ENCODE results near the gene FCHSD2. TPM values are rescaled to one million over a fixed set of nuclear protein-coding genes. Genes with fewer than 3 reads are reported as not detected.
"Not testable (repeated sequence)": the region's sequence is repeated elsewhere in the genome, so short reads cannot be mapped to it uniquely, and the experiment has no call there.

FCHSD2 gene
- polyA plus RNA-seq, 12 donors: 18.8 to 37.6 (median 30.9) TPM; not detected in 1

DNA sequence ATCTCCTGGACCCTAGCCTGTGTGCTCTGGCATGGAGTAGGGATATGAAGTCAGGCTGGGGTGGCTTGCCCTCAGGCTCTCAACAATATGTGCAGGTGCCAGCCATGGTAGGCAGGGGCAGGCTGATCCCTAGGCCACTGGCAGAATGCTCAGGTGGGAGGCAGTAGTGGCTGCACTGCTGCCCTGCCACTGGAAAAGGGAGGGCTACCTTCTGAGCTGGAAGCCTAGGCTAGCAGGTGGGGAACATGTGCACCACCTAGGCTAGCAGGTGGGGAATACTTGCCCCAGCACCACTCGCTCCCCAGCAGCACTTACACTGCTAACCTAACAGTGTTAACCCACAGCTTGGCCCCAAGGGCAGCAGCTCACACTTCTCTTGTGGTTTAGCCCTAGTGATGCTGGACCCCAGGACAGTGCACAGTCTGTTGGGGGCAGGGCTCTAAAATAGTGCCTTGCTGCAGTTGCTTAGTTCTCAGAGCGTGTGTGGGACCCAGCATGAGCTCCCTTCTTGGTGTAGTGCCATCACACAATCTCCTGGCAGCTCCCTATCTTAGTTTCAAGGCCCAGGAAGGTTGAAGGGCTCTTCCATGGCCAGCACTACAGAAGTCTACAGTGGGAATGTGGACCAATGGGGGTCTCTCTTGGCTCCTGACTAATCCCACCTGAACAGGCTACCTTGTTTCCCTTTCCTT, 130.8 kb downstream of the FCHSD2 start:
- DNase-seq: no peak

DNA sequence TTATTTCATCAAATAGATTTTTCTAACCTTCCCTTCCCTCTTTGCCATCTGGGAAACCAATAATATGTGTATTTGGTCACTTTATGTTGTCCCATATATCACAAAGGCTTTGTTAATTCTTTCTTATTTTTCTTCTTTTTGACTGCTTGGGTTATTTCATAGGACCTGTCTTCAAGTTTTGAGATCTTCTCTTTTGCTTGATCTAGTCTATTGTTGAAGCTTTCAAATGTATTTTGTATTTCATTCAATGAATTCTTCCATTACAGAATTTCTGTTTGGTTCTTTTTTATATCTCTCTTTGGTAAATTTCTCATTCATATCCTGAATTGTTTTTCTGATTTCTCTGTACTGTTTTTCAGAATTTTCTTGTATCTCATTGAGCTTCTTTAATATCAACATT, 132.1 kb downstream of the FCHSD2 start:
- no peak for DNase-seq

DNA sequence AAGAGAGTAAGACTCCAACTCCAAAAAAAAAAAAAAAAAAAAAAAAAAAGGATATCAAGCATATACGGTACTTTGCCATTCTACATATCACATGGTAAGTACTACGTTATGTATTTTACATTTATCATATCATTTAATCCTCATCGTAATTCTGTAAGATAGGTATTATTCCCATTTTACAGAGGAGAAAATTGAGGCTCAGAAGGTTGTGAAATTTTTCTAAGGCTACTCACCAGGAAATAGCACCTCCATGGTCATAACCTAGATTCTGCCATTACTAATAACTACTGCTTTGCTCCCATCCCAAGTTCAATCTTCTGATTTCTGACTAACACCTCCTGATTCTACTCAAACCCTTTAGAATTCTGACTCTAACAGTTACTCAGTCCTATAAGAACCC, 138.0 kb downstream of the FCHSD2 start:
- no peak for DNase-seq

DNA sequence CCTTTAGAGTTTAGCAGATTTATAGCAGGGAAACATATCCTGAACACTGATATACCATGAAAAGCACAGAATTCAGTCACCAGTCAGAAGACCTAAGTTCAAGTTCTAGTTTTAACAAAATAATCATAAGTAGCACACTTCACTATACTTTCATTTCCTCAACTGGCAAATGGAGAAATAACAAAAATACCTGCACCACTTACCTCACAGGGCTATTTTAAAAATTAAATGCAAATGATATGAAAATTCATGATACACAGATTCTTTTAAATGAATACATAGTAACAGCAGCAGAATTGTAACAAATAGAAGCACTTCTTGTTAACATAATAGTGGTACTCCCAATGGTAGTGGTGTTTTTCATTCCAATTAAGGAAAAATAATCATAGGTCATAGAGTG, 139.0 kb downstream of the FCHSD2 start:
- no peak for DNase-seq

DNA sequence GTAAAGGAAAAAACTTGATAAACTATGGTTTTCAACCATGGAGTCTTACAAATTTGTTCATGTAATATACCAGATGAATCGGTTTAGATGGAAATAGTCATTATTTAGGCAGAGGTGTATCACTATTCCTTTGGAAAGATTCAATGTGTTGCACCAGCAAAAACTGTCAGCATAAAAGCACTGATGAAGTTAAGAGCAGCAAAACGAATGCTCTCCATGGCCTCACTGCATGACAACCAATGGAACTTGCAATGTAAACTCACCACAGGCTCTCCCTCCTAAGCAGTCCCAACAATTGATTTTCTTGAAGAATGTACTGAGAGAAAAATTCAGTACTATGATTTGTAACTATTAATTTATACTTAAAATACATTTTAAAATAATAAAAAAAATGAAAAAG, 139.9 kb downstream of the FCHSD2 start:
- no peak for DNase-seq

DNA sequence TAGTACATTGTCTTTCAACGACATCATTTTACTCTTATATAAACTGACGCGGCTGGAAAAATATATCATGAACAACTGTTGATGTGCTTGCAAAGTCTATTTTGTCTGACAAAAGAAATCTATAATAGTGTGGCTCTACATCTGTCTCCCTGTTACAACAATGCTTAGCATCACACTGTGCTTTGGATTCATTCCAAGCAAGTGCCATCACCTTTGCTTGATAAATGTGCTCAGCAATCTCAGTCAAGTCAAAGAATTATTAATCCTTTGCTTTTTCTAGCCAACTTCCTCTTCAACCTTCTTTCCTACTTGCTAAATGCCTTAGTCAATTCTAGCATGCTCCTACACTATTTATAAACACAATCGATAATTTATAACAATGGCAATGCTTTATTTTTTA, 140.5 kb downstream of the FCHSD2 start:
- no peak for DNase-seq

DNA sequence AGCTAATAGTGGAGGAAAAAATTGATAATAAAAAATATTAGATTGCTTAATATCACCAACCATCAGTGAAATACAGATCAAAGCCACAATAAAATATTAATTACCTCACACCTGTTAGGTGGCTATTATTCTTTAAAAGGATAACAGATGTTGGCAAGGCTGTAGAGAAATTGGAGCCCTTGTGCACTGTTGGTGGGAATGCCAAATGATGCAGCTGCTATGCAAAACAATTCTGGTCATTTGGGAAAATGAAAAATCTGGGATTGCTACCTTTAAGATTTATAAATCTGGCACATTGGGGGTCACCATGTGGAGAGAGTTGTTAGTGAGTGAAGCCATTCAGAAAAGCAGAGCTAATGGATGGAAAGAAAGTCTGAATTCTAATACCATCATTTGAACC, 143.4 kb downstream of the FCHSD2 start:
- DNase-seq: no peak

DNA sequence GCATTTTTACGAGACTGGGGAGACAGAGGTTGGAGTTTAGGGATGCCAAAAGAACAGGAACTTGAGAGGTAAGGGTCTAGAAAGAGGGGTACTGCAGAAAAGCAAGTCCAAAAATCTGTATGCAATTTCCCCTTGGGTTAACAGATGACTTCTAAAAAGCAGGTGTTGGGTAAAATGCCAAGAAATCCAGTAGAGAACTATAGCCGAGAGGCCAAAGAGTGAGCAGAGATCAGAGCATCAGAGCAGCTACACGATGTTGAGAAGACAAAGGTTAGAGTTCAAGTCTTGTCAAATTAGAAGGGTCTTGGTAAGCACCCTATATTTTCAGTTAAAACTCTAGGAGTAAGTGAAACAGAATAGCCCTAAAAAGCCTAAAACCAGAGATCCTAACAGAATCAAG, 145.2 kb downstream of the FCHSD2 start:
- no peak for DNase-seq

DNA sequence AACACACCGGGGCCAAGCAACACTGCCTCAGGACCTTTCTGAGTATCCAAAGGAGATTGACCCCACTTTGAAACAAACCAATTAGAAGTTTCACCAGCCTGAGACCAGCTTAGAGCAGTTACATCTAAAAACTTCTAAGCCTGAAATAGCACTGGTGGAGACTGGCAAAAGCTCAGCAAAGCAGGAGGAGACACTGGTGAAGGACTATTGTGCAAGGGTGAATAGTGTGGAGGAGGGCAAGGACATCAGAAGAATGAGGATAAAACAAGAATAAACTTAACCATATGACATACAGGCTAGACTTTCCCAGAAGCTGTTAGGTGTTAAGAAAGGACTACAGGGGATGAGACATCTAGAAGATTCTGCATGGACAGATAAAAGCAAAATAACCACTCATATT, 152.4 kb downstream of the FCHSD2 start:
- no peak for DNase-seq

DNA sequence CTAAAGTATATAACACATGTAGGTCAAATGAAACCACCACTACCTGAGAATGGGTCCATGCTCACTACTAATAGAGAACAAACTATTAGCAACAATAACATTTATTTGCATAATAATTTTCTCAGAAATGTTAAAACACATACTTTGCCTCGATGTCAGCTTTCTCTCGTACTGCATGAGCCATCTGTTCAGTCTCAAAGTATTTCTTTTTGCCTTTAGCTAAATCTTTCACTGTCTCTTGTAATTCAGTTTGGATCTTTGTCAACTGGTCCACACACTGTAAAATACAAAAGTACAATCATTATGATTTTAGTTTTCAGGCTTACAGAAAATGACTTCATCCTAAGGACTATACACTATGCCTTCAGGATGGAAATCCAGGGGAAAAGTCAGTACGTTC, 153.3 kb downstream of the FCHSD2 start:
- DNase-seq: no peak

DNA sequence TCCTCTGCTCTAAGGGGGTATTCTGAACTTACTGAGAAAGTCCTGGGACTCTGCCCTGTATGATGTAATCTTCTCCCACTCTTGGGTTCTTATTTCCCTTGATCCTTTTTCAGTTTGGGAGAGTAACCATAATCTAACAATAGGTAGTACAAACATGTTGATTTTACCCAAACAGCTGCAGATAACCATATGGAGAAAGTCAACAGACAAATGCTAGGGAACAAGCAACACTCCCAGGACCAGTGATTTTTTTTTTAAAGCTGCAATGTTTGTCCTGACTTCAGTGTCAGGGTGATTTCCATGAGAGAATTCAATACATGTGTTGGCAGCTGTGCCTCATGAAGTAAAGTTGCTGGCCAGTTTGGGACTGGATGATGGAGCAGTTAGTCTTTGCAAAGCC, 156.5 kb downstream of the FCHSD2 start:
- DNase-seq: no peak

DNA sequence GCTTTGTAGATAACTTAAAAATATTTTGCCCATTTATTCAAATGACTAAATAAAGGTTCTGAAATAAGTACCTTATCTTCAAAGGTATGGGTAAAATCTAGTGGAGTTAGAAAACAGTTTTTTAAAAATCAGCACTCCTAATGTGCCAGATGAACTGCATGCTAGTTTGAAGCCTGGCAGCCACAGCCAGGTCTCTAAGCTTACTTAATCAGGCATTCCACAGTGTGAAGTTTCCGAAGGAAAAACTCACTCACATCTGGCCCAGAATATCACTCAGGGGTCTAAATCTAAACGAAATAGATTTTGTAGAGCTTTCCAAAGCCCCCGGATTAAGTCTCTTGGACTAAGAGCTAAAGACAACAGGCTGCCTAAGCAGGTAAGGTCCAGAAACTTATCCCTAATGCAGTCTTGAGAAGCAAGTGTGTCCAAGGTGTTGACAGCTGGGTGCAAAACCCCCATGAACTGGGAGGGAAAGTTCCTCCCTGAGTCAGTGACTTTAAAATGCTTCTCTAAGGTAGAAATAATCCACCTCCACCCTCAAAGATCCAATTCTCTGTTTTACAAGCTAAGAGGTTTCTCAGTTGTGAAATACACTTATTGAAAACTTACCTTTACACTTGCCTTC, 157.6 kb downstream of the FCHSD2 start:
- DNase-seq: no peak

DNA sequence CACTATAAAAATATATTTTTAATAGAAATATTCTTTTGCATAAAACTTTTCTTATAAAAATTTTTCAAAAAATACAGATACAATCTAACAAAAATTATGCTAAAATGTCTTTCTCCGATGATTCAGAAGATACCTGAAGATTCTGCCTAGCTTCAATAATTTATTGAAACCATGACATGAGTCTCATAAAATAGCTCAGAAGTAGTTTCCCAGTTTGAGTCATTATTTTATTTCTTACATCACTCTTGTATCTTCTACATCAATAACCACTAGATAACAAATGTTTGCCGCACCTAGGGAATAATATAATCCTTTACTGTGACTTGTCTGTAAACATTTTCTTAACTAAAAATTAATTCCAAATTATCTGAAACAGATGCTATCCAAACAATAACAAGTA, 158.6 kb downstream of the FCHSD2 start:
- no peak for DNase-seq

DNA sequence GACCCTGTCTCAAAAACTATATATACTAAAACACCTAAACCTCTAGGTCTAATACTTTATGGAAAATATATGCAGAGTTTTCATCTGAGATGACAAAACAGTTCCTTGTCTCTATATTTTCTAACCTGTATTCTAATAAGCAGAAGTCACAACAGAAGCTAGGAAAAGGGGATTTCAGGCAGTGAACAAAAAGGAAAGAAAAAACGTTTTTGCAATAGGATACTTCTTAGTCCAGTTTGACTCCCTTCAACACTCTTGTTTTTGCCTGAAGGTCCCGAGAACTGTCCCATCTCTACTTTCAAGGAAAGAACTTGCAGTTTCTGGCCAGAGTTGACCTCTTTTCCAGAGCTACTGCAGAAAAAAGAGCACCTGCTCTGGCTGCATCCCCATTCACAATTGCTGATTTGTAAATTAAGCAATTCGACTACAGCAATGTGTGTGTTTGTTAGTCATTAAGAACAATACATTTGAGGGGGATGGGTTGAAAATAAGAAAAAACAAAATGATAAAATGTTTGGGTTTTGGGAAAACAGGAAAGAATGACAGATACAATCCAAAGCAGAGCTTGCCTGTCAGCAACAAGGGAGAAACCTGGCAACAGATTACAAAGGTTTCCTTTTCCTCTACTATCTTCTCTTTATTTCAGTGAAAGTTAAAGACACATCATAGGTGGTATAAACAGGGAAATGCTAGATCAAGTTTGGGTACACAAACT, 160.0 kb downstream of the FCHSD2 start:
- DNase-seq: no peak

DNA sequence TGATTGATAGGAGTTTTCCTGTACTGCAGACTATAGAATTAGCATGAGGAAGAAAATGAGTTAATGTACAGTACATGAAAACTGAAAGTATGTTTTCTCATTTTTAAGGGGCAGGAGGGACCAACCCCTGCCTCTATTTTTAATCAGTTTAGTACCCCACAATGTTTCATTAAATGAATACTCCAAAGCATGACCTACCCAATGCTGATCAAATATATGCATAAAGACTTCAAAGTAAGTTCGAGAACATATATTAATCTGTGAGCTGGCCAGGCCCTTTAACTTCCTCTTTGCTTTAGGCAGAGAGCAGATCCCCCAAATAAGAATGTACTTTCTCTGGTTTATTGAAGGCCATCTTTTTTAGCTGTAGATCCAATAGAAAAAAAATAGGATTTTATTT, 161.0 kb downstream of the FCHSD2 start:
- DNase-seq: no peak

DNA sequence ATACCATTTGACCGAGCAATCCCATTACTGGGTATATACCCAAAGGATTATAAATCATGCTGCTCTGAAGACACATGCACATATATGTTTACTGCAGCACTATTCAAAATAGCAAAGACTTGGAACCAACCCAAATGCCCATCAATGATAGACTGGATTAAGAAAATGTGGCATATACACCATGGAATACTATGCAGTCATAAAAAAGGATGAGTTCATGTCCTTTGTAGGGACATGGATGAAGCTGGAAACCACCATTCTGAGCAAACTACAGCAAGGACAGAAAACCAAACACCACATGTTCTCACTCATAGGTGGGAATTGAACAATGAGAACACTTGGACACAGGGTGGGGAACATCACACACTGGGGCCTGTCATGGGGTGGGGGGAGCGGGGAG, 164.3 kb downstream of the FCHSD2 start:
- DNase-seq: not testable (repeated sequence)

DNA sequence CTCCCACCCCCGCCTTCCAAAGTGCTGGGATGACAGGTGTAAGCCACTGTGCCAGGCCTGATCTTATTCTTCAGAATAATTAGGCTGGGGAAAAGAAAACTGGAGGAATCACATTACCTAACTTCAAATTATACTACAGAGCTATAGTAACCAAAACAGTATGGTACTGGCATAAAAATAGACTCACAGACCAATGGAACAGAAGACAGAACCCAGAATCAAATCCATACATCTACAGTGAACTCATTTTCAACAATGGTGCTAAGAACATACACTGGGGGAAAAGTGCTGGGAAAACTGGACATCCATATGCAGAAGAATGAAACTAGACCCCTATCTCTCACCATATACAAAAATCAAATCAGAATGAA, 165.6 kb downstream of the FCHSD2 start:
- not testable (repeated sequence) for DNase-seq

DNA sequence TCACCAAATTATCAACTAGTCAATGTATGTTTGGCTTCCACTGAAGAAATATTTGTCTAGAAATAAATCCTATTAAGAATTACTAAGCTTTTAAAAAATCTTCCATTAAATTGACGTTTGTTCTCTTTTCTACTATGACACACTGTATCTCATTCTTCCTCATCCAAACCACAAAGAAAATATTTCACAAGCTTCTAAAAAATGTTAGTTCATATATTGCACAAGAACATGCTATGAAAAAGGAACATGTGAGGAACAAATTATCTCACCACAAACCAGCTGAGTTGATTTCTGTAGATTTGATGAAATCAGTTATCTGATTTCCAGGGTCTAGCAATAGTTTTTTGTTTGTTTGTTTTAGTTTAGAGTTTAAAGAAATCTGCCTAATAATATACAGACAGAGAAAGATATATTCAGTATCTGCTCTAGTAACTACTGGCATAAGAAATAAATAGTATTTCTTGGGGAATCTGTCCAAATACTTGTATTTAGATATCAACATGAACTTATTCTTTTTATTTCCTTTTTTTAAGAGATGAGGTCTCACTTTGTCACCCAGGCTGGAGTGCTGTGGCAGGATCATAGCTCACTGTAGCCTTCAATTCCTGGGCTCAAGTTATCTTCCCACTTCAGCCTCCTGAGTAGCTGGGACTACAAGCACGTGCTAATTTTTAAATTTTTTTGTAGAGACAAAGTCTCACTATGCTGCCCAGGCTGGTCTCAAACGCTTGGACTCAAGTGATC, 166.2 kb downstream of the FCHSD2 start:
- no peak for DNase-seq

DNA sequence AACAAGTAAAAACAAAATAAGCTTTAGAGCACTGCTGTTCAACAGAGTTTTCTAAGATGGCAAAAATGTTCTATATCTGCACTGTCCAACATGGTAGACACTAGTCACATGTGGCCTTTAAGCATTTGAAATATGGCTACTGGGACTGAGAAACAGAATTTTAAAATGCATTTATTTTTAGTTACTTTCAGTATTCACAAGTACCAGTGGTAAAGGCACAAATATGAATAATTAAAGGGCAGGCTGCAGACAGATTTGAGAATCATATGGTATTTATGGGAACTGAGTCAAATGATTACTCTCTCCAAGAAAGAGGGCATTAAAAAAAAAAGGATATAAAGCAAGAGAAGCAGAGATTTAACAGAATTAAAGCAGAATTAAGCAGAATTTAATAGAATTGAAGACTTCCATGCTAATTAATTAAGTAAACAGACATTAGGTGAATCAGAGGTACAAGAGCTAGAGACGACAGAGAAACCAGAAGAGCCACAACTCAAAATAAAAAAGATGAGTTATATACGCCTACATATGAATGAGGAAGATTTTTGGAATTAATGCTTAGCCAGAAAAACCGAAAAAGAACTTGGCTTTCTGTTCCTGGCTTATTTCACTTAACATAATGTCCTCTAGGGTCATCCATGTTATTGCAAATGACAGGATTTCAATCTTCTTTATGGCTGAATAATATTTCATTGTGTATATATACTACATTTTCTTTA, 167.5 kb downstream of the FCHSD2 start:
- DNase-seq: no peak

DNA sequence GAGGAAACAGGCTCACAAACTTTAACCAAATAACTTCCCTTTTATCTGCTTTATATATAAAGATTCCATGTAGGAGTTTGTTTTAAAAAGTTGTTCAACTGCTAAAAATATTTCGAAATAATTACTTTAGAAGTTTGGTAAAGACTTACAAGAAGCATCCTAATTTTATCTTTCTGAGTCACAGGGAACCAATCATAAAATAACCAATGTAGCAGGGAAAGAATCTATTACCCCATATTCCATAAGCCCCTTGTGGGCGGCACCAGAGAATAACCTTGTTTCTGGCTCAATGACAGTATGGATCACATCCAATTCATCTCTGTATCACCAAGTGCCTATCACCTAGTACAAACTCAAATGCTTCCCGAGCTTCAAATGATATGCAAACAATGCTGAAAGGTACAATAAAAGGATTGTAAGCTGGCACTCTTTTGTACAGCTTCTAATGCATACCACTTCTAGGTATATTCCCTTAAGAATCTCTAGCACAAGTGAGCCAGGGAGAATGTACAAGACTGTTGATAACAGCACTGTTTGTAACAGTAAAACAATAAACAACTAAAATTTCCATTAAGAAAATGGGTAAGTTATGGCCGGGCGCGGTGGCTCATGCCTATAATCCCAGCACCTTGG, 169.5 kb downstream of the FCHSD2 start:
- DNase-seq: no peak

DNA sequence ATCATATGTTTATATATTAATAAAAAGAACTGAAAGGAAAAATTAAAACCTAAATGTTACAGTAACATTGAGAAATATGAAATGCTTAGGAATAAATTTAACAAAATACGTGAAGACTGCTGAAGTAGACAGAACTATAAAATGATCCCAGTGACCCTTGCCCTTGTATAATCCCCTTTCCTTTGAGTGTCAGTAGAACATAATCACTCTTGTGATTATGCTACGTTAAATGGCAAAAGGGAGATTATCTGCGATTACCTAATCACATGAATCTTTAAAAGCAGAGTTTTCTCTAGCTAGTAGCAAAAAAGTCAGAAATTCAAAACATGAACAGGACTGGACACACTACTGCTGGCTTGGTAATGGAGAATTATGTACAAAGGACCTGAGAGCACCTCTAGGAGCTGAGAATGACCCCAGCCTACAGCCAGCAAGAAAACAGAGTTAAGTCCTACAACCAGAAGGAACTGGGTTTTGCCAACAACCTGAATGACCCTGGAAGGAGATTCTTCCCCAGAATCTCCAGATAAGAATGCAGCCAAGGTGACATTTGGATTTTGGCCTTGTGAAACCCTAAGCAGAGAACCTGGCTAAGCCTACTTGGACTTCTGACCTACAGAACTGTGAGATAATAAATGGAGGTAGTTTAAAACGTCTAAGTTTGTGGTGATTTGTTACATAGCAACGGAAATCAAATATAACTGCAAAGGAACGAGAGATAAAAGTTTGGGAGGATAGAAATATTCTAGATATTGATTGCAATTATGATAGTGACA, 170.7 kb downstream of the FCHSD2 start:
- no peak for DNase-seq
